ENCODE data around the gene TBL1X.

DNA sequence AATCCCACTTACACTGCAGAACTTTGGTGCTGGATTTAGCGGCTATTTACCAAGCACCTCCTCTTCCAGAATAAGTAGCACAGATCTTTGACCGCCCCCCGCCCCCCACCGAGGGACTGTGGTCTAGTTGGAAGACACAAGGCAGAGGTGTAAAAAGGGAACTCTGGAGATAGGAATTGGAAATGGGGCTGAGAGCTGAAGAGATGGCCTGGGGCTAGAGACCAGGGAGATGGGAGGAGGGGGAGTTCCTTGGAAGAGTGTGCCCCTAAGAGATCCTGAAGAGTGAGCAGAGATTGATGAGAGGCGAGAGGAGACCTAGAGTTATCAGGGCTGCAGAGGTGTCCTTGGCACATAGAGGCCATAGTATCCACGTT is 55.3 kb downstream of the TBL1X start:
- TF ChIP-seq XRCC5 (optimal IDR thresholded peaks at IDR 0.05; ENCODE audit: low read length) (no peak), RXRA (CRISPR knock-in tag; IDR thresholded peaks at IDR 0.05) (no peak), RFX5 (IDR thresholded peaks at IDR 0.05; ENCODE audit: low read depth, low read length) (no peak), TCF12 (IDR thresholded peaks at IDR 0.05) (no peak), TCF12 (CRISPR knock-in tag; IDR thresholded peaks at IDR 0.05) (no peak), CREB1 (IDR thresholded peaks at IDR 0.05) (no peak), CREB1 (CRISPR knock-in tag; IDR thresholded peaks at IDR 0.05) (no peak), ETV6 (CRISPR knock-in tag; conservative IDR thresholded peaks at IDR 0.05) (no peak), ZBTB20 (CRISPR knock-in tag; IDR thresholded peaks at IDR 0.05; ENCODE audit: borderline replicate concordance, low read depth) (no peak), HOXA7 (CRISPR knock-in tag; IDR thresholded peaks at IDR 0.05) (no peak), ZMAT3 (CRISPR knock-in tag; conservative IDR thresholded peaks at IDR 0.05) (no peak), ZNF501 (CRISPR knock-in tag; IDR thresholded peaks at IDR 0.05) (no peak), EP300 (IDR thresholded peaks at IDR 0.05; ENCODE audit: low read depth in 2 of 2, low read length in 2 of 2) (no peak), EP300 (CRISPR knock-in tag; IDR thresholded peaks at IDR 0.05; ENCODE audit: borderline replicate concordance) (no peak)
- TF ChIP-seq, protein P1, sequence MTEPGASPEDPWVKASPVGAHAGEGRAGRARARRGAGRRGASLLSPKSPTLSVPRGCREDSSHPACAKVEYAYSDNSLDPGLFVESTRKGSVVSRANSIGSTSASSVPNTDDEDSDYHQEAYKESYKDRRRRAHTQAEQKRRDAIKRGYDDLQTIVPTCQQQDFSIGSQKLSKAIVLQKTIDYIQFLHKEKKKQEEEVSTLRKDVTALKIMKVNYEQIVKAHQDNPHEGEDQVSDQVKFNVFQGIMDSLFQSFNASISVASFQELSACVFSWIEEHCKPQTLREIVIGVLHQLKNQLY (CRISPR knock-in tag; IDR thresholded peaks at IDR 0.05), result no peak
- TF ChIP-seq, protein P2, sequence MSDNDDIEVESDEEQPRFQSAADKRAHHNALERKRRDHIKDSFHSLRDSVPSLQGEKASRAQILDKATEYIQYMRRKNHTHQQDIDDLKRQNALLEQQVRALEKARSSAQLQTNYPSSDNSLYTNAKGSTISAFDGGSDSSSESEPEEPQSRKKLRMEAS (IDR thresholded peaks at IDR 0.05), result no peak
